Measurements from ENCODE around the gene LPCAT3. TPM values are rescaled to one million over a fixed set of nuclear protein-coding genes. Genes with fewer than 3 reads are reported as not detected.

LPCAT3 gene
- total RNA-seq, 1 experiment from 2014 or later = 45.8 TPM

GRCh38 chr12:7004287-7004803, 13.9 kb downstream of the LPCAT3 start:
- Histone ChIP-seq H3K36me3 (ENCODE audit: control insufficient read depth in 1 of 2, insufficient read depth in 2 of 2, low read length in 2 of 2) (no peaks in the 10 kb centered on the region), H3K9me2 (ENCODE audit: insufficient read depth) (no peaks in the 10 kb centered on the region), H2AFZ (ENCODE audit: low read depth, low read length, poor library complexity, severe bottlenecking) (no peak overlapping the region), H4K20me1 (ENCODE audit: insufficient read depth) (no peaks in the 10 kb centered on the region), H3K9ac (ENCODE audit: low read length) (no peak overlapping the region), H3K4me2 (ENCODE audit: low read length) (no peak overlapping the region), H3K79me2 (ENCODE audit: insufficient read depth, low read length) (peaks cover 7% of the 10 kb centered on the region; the same call in 1 of the 2 replicates), H3K9me3 (ENCODE audit: control insufficient read depth in 1 of 2, insufficient read depth in 1 of 2, low read depth in 1 of 2, low read length in 2 of 2) (no peaks in the 10 kb centered on the region), H3K4me1 (ENCODE audit: control insufficient read depth in 1 of 2, insufficient read depth in 2 of 2, low read length in 2 of 2) (peaks cover 3 to 4% of the 10 kb centered on the region in 2 experiments), H3K27me3 (ENCODE audit: insufficient read depth, low read length) (no peaks in the 10 kb centered on the region), H3K4me3 (replicated peaks in 1 of 2; ENCODE audit: low read depth in 1 of 2, low read length in 2 of 2) (no peak overlapping the region), H3K27ac (ENCODE audit: low read depth, low read length) (no peak overlapping the region)
- CTCF ChIA-PET = interaction anchor here (1.3 kb wide), 1 partner anchor 14 kb away, joined by 3 read pairs; the partner anchor contains the start of gene LPCAT3
- POLR2A ChIA-PET = no interaction called here
- no peak for DNase-seq (ENCODE audit: low read depth, low spot score)
- RAD21 ChIA-PET (ENCODE audit: low non-redundant PET in 1 of 2, low total read pairs in 2 of 2, uncharacterized antibody in 2 of 2, unreplicated experiment in 2 of 2) = no interaction called here
- TF ChIP-seq ZFX (IDR thresholded peaks at IDR 0.05) = no peak
- TF ChIP-seq, protein P1, sequence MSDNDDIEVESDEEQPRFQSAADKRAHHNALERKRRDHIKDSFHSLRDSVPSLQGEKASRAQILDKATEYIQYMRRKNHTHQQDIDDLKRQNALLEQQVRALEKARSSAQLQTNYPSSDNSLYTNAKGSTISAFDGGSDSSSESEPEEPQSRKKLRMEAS (IDR thresholded peaks at IDR 0.05) = no peak
- TF ChIP-seq RAD21 (IDR thresholded peaks at IDR 0.05; ENCODE audit: low read depth) = no peak
- TF ChIP-seq EZH2phosphoT487 (IDR thresholded peaks at IDR 0.05; ENCODE audit: borderline replicate concordance) = no peak
- no peak for TF ChIP-seq POLR2A (IDR thresholded peaks at IDR 0.05; ENCODE audit: borderline replicate concordance, extremely low read depth, insufficient read depth, insufficient read length)
- TF ChIP-seq ATF3 (IDR thresholded peaks at IDR 0.05) = no peak
- TF ChIP-seq ZNF274 (IDR thresholded peaks at IDR 0.05; ENCODE audit: low read depth, low read length) = no peak
- no peak for TF ChIP-seq TCF7L2 (IDR thresholded peaks at IDR 0.05; ENCODE audit: borderline replicate concordance, extremely low read depth, insufficient read depth, insufficient read length)
- no peak for TF ChIP-seq ELF1 (IDR thresholded peaks at IDR 0.05; ENCODE audit: borderline replicate concordance, low read depth)
- TF ChIP-seq EZH2 (IDR thresholded peaks at IDR 0.05) = no peak
- no peak for TF ChIP-seq SRF (IDR thresholded peaks at IDR 0.05; ENCODE audit: low read depth)
- TF ChIP-seq FOSL1 (IDR thresholded peaks at IDR 0.05; ENCODE audit: low read depth) = no peak
- TF ChIP-seq, protein P2, sequence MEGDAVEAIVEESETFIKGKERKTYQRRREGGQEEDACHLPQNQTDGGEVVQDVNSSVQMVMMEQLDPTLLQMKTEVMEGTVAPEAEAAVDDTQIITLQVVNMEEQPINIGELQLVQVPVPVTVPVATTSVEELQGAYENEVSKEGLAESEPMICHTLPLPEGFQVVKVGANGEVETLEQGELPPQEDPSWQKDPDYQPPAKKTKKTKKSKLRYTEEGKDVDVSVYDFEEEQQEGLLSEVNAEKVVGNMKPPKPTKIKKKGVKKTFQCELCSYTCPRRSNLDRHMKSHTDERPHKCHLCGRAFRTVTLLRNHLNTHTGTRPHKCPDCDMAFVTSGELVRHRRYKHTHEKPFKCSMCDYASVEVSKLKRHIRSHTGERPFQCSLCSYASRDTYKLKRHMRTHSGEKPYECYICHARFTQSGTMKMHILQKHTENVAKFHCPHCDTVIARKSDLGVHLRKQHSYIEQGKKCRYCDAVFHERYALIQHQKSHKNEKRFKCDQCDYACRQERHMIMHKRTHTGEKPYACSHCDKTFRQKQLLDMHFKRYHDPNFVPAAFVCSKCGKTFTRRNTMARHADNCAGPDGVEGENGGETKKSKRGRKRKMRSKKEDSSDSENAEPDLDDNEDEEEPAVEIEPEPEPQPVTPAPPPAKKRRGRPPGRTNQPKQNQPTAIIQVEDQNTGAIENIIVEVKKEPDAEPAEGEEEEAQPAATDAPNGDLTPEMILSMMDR (IDR thresholded peaks at IDR 0.05 in 2 of 3, conservative IDR thresholded peaks at IDR 0.05 in 1 of 3; ENCODE audit: borderline replicate concordance in 1 of 3, insufficient read depth in 1 of 3, low read depth in 2 of 3, low read length in 2 of 3) = no peak
- no peak for TF ChIP-seq CBX3 (IDR thresholded peaks at IDR 0.05; ENCODE audit: low read depth)
- no peak for TF ChIP-seq ZBTB33 (IDR thresholded peaks at IDR 0.05; ENCODE audit: extremely low read depth, insufficient replicate concordance, low read length)
- TF ChIP-seq CEBPB (IDR thresholded peaks at IDR 0.05; ENCODE audit: low read depth) = no peak
- no peak for TF ChIP-seq EGR1 (IDR thresholded peaks at IDR 0.05; ENCODE audit: low read depth)
- no peak for TF ChIP-seq SIN3A (IDR thresholded peaks at IDR 0.05; ENCODE audit: low read depth)
- no peak for TF ChIP-seq JUND (IDR thresholded peaks at IDR 0.05)
- TF ChIP-seq SP1 (IDR thresholded peaks at IDR 0.05; ENCODE audit: low read depth) = no peak
- ATAC-seq = no peak
- intact Hi-C loops (cut with micrococcal nuclease) = no loop called here
- BruUV-seq (replicated peaks) = no TSS peak

All from HCT116 (cell line).